GM12875 (cell line): ENCODE results near the gene MYH6.

Source experiments
- H3K4me3 ChIP-seq: one replicate; pipeline ENCODE4 v1.5.1; 2011; ENCODE audit warnings: low read depth, low read length, control low read depth
- CTCF ChIP-seq: IDR thresholded peaks from 2 replicates; pipeline ENCODE4 v1.5.1; 2011; ENCODE audit warnings: low read depth, mild to moderate bottlenecking, control low read depth, inconsistent platforms, low read length, moderate library complexity, borderline replicate concordance; ENCODE audit not compliant: insufficient read depth

The MYH6 gene

GRCh38 chr14:23439107-23439835 is 31.2 kb upstream of the MYH6 start:
- no peak for TF ChIP-seq CTCF

DNA sequence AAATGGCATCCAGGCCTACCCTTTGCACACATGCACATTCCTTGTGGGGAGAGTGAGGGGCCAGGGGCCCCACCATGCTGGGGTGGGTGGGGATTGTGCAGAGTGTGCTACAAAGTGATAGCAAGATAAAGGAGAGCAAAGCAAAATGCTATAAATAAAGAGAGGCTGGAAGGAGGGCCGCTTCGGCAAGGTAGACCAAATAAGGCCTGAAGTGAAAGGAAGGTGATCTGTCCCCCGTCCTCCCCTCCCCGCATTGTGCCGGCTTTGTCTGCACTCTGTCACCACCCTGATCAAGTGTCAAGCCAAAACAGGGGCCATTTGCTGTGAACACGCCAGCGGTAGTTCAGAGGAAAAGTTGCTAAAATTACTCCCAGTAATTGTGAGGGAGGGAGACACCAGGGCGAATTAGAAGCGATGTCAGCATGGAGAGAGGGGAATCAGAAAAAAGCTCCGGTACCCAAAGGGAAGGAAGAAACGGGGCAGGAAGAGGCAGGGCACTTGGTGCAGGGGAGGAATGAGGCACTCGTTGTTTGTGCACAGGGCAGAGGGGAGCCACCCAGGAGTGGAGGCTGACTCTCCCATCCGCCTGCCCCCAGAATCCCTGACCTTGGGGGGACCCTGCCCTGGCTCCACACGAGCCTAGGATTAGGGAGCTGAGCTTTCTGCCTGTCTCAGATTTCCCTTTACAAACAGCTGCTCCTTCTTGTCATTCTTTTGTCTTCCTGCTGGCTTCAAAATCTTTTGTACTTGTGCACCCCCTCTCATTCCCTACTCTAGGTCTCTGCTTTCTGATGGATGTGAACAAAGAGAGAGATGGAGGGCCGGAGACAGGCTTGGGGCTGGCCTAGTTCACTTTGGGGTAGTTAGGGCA is 30.3 kb upstream of the MYH6 start:
- TF ChIP-seq CTCF, result no peak
- no peak overlapping the region for H3K4me3 ChIP-seq

More at GRCh38 chr14:23439107-23439835, 31.2 kb upstream of the MYH6 start:
- H3K4me3 ChIP-seq, result no peak overlapping the region

DNA sequence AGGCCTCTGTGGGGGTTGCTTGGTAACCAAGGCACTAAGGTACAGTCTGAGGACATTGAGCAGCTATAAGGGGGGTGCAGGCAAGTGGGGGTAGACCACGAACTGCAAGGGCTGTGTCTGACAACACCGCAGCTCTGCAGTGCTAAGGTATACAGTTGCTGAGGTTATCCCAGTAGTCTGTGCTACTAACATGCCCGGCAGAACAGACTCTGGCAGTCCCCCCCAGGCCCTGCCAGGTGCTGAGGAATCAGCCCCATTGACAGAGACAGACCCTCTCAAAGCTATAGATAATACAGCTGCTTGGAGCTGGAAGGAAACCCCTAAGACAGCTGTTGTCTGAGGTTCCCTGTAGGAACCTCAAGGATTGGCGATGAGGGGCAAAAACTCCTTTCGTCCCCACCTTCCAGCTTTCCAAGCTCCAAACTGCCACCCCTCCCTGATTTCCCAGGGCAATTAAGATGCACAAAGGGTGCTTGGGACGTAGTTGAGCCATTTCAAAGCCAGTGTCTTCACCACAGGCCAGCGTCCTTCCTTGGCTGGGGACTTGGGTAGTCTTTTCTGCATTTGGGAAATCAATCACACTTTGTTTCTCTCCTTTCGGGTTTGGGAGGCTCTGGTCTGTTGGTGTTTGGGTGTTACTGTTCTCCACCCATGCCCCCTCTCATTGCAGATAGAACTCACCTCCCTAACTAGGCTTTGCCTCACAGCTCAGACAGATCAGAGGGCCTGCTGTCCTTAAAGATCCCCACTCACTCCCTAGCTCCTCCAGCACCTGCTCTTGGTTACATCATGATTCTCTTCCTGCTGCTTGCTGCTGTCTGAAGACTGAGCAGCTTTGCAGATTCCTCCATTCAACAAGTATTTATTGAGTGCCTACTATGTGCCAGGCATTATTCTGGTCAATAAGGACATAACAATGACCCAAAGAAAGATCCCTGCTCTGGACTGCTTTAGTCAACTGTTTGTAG is 29.3 kb upstream of the MYH6 start:
- no peak for TF ChIP-seq CTCF
- H3K4me3 ChIP-seq, result no peak overlapping the region

DNA sequence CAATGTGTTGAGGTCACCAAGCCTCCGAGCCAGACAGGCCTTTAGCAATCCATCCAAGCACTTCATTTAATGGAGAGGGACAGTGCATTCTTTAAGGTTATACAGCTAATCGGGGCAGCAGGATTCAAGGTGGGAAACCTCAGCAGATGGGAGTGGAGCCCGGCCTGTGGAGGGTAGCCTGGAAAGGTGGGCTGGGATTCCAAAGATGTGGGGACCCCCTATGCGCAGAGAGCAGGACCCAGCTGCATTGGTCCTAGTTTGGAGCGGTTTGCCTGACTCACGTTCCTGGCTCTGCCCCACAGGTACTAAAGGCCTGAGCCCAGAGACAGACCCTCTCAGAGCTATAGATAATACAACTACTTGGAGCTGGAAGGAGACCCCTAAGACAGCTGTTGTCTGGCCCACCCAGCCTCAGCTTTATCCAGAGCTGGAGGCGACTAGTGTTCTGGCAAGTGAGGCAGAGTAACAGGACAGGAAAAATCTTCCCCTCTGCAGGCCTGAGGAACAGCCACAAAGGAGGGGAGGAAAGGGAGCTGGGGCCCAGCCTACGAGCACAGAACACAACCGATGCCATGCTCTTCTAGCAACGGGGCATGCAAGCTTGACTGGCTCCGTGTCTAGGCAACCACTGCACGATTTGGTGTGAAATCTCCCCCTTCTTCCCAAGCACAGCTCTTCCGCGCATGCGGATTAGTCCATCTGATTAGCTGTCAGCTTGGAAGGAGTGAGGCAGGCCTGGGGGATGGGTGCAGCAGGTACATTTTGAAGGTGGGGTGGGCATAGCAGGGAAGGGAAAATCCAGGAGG is 28.5 kb upstream of the MYH6 start:
- TF ChIP-seq CTCF, result no peak
- no peak overlapping the region for H3K4me3 ChIP-seq

- no peak for TF ChIP-seq CTCF
- H3K4me3 ChIP-seq, result no peak within 1 kb of the TSS
Observed at GRCh38 chr14:23435543-23436326, 27.7 kb upstream of the MYH6 start, which contains the start of gene MYH7. MYH7 (minus strand) TSS chr14:23435660; CDS start chr14:23433732, 1,928 bp downstream.
